A204.1 (cell line): Measurements from ENCODE around the gene FLRT1.

Source experiments
- FAIRE-seq: peaks from 2 replicates; lab custom pipeline; 2012; peaks lifted over from hg19 to GRCh38; lab: Jason Lieb, UNC

Gene FLRT1

DNA sequence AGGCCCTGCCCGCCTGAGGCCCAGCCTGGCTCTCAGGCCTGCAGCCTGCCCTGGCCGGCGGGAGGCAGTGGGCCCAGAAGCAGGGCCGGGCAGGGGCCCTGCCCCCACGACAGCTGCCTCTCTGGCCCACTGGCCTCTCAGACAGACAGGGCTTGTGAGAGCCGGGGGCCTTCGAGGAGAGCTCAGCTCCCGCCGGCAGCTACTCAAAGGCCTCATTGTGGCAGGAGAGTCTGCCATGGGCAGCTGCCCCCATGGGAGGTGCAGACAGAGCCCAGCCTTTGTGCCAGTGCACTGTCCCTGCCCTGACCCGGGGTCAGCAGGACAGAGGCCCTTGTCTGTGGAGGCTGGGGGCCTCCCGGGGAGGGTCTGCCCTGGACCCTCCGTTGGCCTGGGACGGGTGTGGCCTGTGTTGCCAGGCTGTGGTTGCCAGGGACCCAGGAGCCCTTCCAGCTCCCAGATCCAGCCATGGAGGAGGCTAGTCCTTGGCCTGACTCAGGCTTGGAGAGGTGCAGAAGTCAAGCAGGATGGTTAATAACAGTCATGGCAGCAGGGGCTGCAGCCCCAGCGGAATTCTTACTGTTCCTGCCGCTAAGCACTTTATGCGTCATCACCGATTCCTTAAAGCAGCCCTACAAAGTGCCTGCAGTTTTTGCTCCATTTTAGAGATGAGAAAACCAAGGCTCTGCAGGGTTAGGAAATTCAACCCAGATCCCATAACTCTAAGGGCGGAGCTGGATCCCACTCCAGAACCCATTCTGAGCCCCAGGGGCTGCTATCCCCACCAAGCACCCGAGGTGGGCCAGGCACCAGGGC, 12.5 kb downstream of the FLRT1 start:
- FAIRE-seq = no peak

DNA sequence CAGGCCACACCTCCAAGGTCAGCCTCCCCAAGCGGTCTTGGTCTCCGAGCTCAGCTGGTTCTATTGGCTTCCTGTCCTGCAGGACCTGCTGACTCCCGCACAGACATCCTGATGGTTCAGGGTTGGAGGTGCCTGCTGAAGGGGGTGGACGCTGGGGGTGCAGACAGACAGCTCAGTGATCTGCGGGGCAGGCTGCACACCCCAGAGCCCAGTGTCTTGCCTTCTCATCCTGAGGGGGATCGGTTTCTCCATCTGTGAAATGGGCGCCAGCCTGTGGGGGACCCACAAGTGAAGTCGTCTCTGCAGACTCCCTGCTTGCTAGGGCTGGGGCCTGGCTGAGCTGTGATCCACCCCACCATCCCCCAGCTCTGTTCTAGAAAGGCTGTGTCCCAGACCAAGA, 13.8 kb downstream of the FLRT1 start:
- no peak for FAIRE-seq

- FAIRE-seq = no peak
Observed at GRCh38 chr11:64051297-64051696, 15.6 kb downstream of the FLRT1 start.

- FAIRE-seq = no peak
Observed at GRCh38 chr11:64052436-64052835, 16.7 kb downstream of the FLRT1 start.

- no peak for FAIRE-seq
Observed at GRCh38 chr11:64052938-64053622, 17.3 kb downstream of the FLRT1 start.

GRCh38 chr11:64053699-64054098, 18.0 kb downstream of the FLRT1 start:
- FAIRE-seq = no peak

DNA sequence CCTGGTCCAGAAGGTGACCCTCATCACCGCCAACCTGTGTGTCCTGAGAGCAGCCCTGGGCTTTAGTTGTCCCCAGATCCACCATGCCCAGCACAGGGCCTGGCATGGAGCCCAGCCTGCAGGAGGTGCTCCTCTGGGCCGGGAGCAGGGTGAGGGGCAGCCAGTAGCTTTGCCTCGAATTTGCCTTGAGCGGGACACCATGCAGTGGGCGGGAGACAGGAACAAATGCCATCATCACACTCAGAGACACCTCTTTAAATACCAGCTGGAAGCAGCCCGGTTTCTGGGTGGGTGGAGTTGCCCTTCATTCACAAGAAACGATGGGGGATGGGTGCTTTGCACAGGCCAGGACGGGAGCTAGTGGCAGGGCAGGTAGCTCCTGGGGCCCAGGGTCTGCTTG, 19.3 kb downstream of the FLRT1 start:
- FAIRE-seq = no peak

GRCh38 chr11:64056213-64056785, 20.6 kb downstream of the FLRT1 start:
- no peak for FAIRE-seq

DNA sequence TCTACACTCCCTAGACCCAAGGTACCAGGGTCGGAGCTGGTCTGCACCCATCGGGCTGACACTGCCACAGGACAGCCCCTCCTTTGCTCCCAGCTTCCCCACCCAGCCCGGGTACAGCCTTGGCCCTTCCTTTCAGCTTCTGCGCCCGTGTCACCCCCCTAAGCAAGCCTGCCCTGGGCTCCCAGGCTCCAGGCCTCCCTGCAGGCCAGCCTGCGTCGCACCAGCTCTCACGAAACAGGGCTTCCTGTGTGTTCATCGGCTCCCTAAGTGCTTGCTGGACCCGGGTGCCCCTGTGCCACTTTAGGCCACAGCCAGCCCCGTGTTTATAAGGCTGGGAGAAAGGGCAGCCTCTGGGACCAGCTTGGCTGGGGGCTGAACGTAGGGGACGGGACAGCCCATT, 21.1 kb downstream of the FLRT1 start:
- no peak for FAIRE-seq

DNA sequence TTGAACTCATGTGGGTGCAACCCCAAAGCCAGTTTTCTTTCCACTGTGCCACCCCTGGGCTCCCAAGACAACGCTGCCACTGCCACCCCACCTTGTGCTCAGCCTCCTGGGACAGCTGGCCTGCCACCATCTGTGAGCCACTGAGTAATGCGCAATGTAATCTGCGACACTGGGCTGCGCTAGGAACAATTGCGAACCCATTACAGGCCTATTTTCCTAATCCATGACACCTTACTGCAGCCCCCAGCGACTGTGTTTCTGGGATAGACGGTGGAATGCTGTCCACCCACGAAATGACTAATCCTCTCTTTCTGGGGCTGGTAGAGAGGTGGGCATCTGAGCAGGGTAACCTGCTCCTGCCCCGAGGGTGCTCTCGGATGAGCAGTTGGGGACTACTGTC, 22.2 kb downstream of the FLRT1 start:
- FAIRE-seq = no peak

GRCh38 chr11:64058494-64058893, 22.8 kb downstream of the FLRT1 start:
- no peak for FAIRE-seq

GRCh38 chr11:64059339-64060140, 23.8 kb downstream of the FLRT1 start:
- FAIRE-seq = no peak

GRCh38 chr11:64060263-64060860, 24.6 kb downstream of the FLRT1 start:
- no peak for FAIRE-seq

DNA sequence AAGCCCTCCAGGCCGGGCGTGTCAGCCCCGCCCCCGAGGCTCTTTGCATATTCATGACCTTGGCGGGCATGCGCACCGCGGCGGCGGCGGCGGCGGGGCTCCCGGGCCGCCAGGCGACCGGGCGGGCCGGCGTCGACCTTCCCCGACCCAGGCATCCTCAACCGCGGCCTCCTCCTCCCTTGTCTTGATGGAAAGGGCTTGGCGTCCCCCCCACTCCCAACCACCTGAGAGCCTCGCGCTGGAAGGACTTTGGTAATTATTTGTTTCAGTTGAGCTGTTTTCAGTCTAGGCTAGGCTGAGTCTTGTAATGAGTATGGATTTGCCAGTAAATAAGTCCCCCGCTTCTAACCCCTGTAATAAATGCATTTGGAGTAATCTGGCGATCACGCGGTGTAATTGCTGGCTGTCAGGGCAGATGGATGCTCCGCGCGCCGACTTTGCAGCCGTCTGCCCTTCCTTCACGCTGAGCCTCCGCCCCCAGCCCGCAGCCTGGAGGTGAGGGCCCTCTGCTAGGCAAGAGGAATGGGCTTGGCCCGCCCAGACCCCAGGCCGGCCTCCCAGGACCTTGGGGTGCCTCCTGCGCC, 25.2 kb downstream of the FLRT1 start:
- no peak for FAIRE-seq

DNA sequence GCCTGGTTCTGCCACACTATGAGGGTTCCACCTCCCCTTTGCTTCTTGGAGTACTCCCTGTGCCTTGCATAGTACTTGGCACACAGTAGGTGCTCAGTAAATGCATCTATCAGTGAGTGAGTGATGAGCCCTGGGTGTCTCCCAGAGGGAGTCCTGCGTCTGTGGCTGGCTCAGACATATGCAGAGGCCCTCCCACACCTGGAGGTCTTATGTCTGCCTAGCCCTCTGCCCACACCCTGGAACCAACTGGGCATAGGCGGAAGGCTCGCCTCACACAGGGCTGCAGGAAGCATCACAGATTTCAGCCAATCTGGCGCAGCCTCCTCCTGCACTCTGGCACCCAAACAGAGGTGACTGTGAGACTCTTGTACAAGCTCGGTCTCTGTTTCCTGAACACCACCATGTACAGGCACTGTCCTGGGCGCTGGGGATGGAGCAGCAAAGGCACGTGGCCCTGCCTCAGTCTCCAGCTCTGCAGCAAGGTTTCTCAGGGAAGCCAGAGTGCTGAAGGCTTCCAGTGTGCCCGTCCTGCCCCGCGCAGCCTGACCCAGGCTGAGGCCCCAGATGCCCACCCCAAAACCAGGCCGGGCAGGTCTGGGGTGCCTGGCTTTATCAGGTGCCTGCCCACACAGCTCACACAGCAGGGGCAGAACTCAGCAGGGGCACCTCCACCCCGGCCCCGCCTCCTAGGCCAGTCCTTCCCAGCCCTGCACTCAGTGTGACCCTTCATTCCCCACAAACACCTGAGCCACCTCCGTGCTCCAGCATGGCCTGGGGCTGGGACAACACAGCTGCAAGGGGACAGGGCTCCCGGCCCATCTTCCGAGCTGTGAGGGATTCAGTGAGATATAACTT, 26.7 kb downstream of the FLRT1 start:
- FAIRE-seq = no peak

DNA sequence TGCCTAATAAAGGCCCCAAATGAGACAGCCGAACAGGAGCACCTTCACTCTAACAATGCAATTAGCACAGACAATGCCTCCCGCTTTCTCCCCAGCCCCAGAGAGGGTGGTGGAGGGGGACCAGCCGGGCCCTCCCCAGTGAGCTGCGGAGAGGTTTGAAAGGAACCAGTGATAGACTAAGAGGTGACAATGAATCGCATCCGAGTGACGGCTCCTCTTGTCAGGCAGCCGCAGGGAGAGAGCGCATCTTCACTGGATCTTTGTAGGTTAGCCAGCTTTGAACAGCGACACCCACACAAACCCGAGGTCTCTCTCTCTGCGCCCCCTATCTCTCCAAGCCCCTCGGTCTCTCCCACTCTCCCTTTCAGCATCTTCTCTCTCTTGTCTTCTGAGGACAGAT, 28.0 kb downstream of the FLRT1 start:
- FAIRE-seq = no peak

GRCh38 chr11:64064374-64065140, 28.8 kb downstream of the FLRT1 start:
- FAIRE-seq = no peak

- FAIRE-seq = no peak
Observed at GRCh38 chr11:64065141-64065465, 29.4 kb downstream of the FLRT1 start.

GRCh38 chr11:64065712-64066111, 30.0 kb downstream of the FLRT1 start:
- FAIRE-seq = no peak
